RWPE2 (cell line): ENCODE measurements around the gene KCTD1.

Experiments used
- ATAC-seq: fragments of 200-7000 bp; cut with Tn5 transposase; 3 replicates; pipeline ENCODE4 v1.9.1; 2021; ENCODE audit warnings: low read depth
- DNase-seq: peaks from one replicate; pipeline ENCODE4 v3.0.0-alpha.2; 2020; ENCODE audit warnings: low spot score
- H3K27ac ChIP-seq: fragments of 450-650 bp; 2 replicates; pipeline ENCODE4 v1.5.1; 2017; ENCODE audit warnings: mild to moderate bottlenecking; ENCODE audit not compliant: poor library complexity, severe bottlenecking
- H3K27me3 ChIP-seq: fragments of 250-450 bp; sonication (Bioruptor Pico); 2 replicates; pipeline ENCODE4 v1.5.1; 2021; ENCODE audit warnings: mild to moderate bottlenecking, moderate library complexity; ENCODE audit not compliant: insufficient read depth, poor library complexity, severe bottlenecking
- H3K36me3 ChIP-seq: fragments of 250-450 bp; sonication (Bioruptor Pico); 2 replicates; pipeline ENCODE4 v1.5.1; 2020; ENCODE audit warnings: low read depth, mild to moderate bottlenecking, moderate library complexity
- H3K4me1 ChIP-seq: fragments of 250-450 bp; sonication (Bioruptor Pico); 2 replicates; pipeline ENCODE4 v1.5.1; 2021; ENCODE audit warnings: mild to moderate bottlenecking, moderate library complexity; ENCODE audit not compliant: insufficient read depth, poor library complexity, severe bottlenecking
- H3K4me3 ChIP-seq: fragments of 250-450 bp; sonication (Bioruptor Pico); 2 replicates; pipeline ENCODE4 v1.5.1; 2021; ENCODE audit warnings: mild to moderate bottlenecking, moderate library complexity; ENCODE audit not compliant: severe bottlenecking
- H3K9me3 ChIP-seq: fragments of 250-450 bp; sonication (Bioruptor Pico); 2 replicates; pipeline ENCODE4 v1.5.1; 2021; ENCODE audit warnings: mild to moderate bottlenecking, moderate library complexity; ENCODE audit not compliant: severe bottlenecking
- CTCF ChIP-seq: fragments of 450-650 bp; IDR thresholded peaks from one replicate; pipeline ENCODE4 v1.5.1; 2017; ENCODE audit warnings: mild to moderate bottlenecking, moderate library complexity; ENCODE audit not compliant: poor library complexity, severe bottlenecking

The KCTD1 gene

DNA sequence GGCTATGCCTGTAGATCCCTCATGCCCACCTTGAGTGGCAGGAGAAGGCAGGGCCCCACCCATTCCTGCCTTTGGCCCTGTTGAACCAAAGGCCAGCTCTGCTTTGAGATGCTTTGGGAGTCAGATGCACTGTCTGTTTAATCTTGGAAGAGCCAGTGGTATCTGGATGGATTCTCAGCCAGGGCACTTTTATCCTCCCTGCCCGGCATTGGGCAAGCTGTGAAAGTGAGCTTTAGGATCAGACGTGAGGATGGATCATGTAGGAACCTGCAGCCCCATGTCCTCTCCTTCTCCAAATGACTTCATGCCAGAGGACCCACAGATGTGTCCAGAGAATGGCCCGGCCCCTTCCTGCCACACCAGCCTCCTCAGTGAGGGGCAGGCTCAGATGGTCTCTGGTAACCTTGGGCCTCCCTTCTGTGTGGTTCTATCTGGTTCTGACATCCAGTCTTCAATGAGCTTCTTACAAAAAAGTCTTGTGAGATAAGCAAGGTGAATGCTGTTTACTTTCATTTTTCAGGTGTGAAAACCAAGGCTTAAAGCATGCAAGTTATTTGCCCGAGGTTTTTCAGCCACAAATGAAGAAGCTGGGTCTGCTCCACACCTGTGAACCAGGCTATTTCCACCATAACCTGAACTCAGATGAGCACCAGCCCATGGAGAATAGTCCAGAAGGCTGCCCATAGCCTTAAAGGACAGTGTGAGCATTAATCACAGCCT is 123.8 kb downstream of the KCTD1 start:
- Histone ChIP-seq H3K27me3 (no peaks in the 10 kb centered on the region), H3K4me1 (no peaks in the 10 kb centered on the region), H3K9me3 (no peaks in the 10 kb centered on the region), H3K4me3 (no peak overlapping the region), H3K36me3 (no peaks in the 10 kb centered on the region), H3K27ac (no peak overlapping the region)
- no peak for DNase-seq
- ATAC-seq: no peak
- TF ChIP-seq CTCF: no peak

DNA sequence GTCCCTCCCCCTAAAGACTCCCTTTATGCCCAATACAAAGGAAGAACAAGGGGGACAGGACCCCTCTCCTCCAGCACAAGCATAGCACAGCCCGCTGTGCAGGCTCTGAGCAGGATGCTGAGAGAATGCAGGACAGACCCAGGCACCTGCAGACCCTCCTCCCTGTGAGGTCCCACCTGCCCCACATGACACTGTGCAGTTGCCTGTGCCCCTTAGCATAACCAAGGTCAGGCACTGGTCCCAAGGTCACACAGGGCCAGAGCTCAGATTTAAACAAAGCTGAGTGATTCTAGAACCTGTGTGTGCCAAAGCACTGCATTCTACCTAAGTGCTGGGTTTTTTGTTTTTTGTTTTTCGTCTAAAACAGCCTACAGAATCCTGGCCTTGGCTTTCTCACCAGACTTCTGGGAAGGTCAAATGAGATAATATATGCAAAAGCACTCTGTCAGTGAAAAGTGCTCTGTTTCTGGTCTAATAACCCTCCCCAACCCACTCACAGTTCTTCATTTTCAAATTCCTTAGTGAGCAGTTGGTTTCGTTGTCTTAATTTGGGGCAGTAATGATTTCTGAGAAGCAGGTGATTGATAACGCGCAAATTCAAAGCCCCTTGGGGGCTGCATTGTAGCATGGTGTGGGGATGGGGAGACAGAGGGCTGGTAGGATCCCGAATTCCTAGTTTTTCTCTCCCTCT is 125.7 kb downstream of the KCTD1 start:
- Histone ChIP-seq H3K4me1 (no peaks in the 10 kb centered on the region), H3K36me3 (no peaks in the 10 kb centered on the region), H3K9me3 (no peaks in the 10 kb centered on the region), H3K27ac (no peak overlapping the region), H3K4me3 (no peak overlapping the region), H3K27me3 (no peaks in the 10 kb centered on the region)
- no peak for TF ChIP-seq CTCF
- ATAC-seq (no peak), DNase-seq (no peak)

DNA sequence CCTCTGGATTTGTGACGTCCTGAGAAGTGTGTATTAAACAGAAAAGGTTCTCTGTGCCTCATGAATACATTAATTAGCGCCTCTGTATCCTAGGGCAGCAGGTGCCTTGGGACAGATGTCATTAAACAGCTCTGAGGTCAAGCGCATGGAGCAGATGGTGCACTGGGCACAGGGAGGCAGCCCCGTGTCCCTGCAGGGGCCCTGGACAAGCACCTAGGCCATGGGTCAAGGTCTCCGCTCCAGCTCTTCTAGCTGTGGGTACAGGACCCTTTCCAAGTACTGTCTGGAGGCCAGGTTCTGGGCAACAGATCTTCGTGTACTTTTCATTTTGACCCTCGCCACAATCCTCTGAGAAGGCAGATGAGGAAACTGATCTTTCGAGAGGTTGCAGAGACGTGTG is 126.4 kb downstream of the KCTD1 start:
- Histone ChIP-seq H3K4me3 (no peak overlapping the region), H3K9me3 (no peaks in the 10 kb centered on the region), H3K27ac (no peak overlapping the region), H3K4me1 (no peaks in the 10 kb centered on the region), H3K36me3 (no peaks in the 10 kb centered on the region), H3K27me3 (no peaks in the 10 kb centered on the region)
- no peak for TF ChIP-seq CTCF
- DNase-seq (no peak), ATAC-seq (no peak)

GRCh38 chr18:26421503-26421902 is 126.8 kb downstream of the KCTD1 start:
- TF ChIP-seq CTCF: no peak
- Histone ChIP-seq H3K9me3 (no peaks in the 10 kb centered on the region), H3K4me3 (no peak overlapping the region), H3K4me1 (no peaks in the 10 kb centered on the region), H3K27me3 (no peaks in the 10 kb centered on the region), H3K27ac (no peak overlapping the region), H3K36me3 (no peaks in the 10 kb centered on the region)
- DNase-seq (no peak), ATAC-seq (no peak)

- no peak for DNase-seq
- Histone ChIP-seq H3K36me3 (no peaks in the 10 kb centered on the region), H3K4me1 (no peaks in the 10 kb centered on the region), H3K9me3 (no peaks in the 10 kb centered on the region), H3K27ac (no peak overlapping the region), H3K4me3 (no peak overlapping the region), H3K27me3 (no peaks in the 10 kb centered on the region)
- no peak for TF ChIP-seq CTCF
- ATAC-seq: no peak
Observed at GRCh38 chr18:26419746-26420145, 128.6 kb downstream of the KCTD1 start.
